Mesothelial cell of epicardium (in vitro differentiated cells): ENCODE measurements around the gene FAR1. TPM values are rescaled to one million over a fixed set of nuclear protein-coding genes. Genes with fewer than 3 reads are reported as not detected.
"Not testable (repeated sequence)": the region's sequence is repeated elsewhere in the genome, so short reads cannot be mapped to it uniquely, and the experiment has no call there.

Source experiments
- DNase-seq, 2 experiments: peaks; one replicate each; pipeline ENCODE4 v3.0.0; 2021; ENCODE audit warnings: low spot score in 2 of 2; ENCODE audit not compliant: unreplicated experiment in 2 of 2
- H3K27ac Mint-ChIP-seq: 2 replicates; pipeline ENCODE4 v1.8.0; 2021; ENCODE audit warnings: mixed read lengths
- H3K27me3 Mint-ChIP-seq: 2 replicates; pipeline ENCODE4 v1.8.0; 2021; ENCODE audit warnings: low read depth, mixed read lengths
- H3K36me3 Mint-ChIP-seq: 2 replicates; pipeline ENCODE4 v1.8.0; 2021; ENCODE audit warnings: mixed read lengths
- H3K4me1 Mint-ChIP-seq: 2 replicates; pipeline ENCODE4 v1.8.0; 2021; ENCODE audit warnings: mixed read lengths
- H3K4me3 Mint-ChIP-seq: 2 replicates; pipeline ENCODE4 v1.8.0; 2021; ENCODE audit warnings: mild to moderate bottlenecking, moderate library complexity, mixed read lengths
- H3K9me3 Mint-ChIP-seq: 2 replicates; pipeline ENCODE4 v1.8.0; 2021; ENCODE audit warnings: mixed read lengths
- CTCF ChIP-seq: fragments of 200-600 bp; sonication (generic); IDR thresholded peaks from one replicate; pipeline ENCODE4 v1.5.0; 2021; ENCODE audit warnings: antibody characterized with exemption; ENCODE audit not compliant: unreplicated experiment
- total RNA-seq: library from RNA; stranded (reverse); gene quantifications from 3 replicates; pipeline ENCODE4 v1.2.1, GENCODE V29; 2021

FAR1 gene
- total RNA-seq, 1 donor from 2014 or later: 67.0 TPM

- no peak for DNase-seq
Observed at GRCh38 chr11:13649619-13650018, 18.8 kb upstream of the FAR1 start.

GRCh38 chr11:13651515-13651914, 17.0 kb upstream of the FAR1 start:
- peaks cover 11% of the 10 kb centered on the region for H3K9me3 Mint-ChIP-seq

More at GRCh38 chr11:13649619-13650018, 18.8 kb upstream of the FAR1 start:
- H3K27ac Mint-ChIP-seq: no peak overlapping the region
- H3K9me3 Mint-ChIP-seq: peaks cover 6% of the 10 kb centered on the region
- H3K4me1 Mint-ChIP-seq: peaks cover 15% of the 10 kb centered on the region
- H3K4me3 Mint-ChIP-seq: no peak overlapping the region
- H3K27me3 Mint-ChIP-seq: peaks cover 15% of the 10 kb centered on the region
- no peaks in the 10 kb centered on the region for H3K36me3 Mint-ChIP-seq
- no peak for TF ChIP-seq CTCF

GRCh38 chr11:13661074-13661623, 7.3 kb upstream of the FAR1 start:
- Mint-ChIP-seq H3K27ac (no peak overlapping the region), H3K27me3 (peaks cover 4% of the 10 kb centered on the region), H3K9me3 (peaks cover 21% of the 10 kb centered on the region), H3K4me1 (no peaks in the 10 kb centered on the region), H3K36me3 (no peaks in the 10 kb centered on the region), H3K4me3 (no peak overlapping the region)
- no peak for TF ChIP-seq CTCF
- no peak for DNase-seq

More at GRCh38 chr11:13651515-13651914, 17.0 kb upstream of the FAR1 start:
- H3K27ac Mint-ChIP-seq, H3K36me3 Mint-ChIP-seq, H3K4me3 Mint-ChIP-seq, DNase-seq, H3K4me1 Mint-ChIP-seq: not testable (repeated sequence)
- H3K27me3 Mint-ChIP-seq: peaks cover 30% of the 10 kb centered on the region

- Mint-ChIP-seq H3K36me3 (no peaks in the 10 kb centered on the region), H3K4me1 (peaks cover 9% of the 10 kb centered on the region), H3K27me3 (no peaks in the 10 kb centered on the region), H3K9me3 (peaks cover 7% of the 10 kb centered on the region), H3K4me3 (no peak overlapping the region), H3K27ac (no peak overlapping the region)
- no peak for TF ChIP-seq CTCF
- DNase-seq: no peak
Observed at GRCh38 chr11:13663631-13664071, 4.8 kb upstream of the FAR1 start.

- Mint-ChIP-seq H3K4me3 (no peak overlapping the region), H3K4me1 (peaks cover 13% of the 10 kb centered on the region), H3K36me3 (no peaks in the 10 kb centered on the region), H3K27me3 (no peaks in the 10 kb centered on the region), H3K27ac (no peak overlapping the region), H3K9me3 (no peaks in the 10 kb centered on the region)
- TF ChIP-seq CTCF: no peak
- no peak for DNase-seq
Observed at GRCh38 chr11:13664351-13664750, 4.1 kb upstream of the FAR1 start.

- Mint-ChIP-seq H3K9me3 (no peaks in the 10 kb centered on the region), H3K27ac (no peak overlapping the region), H3K27me3 (no peaks in the 10 kb centered on the region), H3K4me1 (peaks cover 27% of the 10 kb centered on the region), H3K4me3 (no peak overlapping the region), H3K36me3 (no peaks in the 10 kb centered on the region)
- DNase-seq: no peak
- no peak for TF ChIP-seq CTCF
Observed at GRCh38 chr11:13666708-13667107, 1.8 kb upstream of the FAR1 start.
